NCI-H146 treated with DMSO at 0.1 percent for 48 hours (cell line): ENCODE measurements around the gene D2HGDH.
"Not testable (repeated sequence)": the region's sequence is repeated elsewhere in the genome, so short reads cannot be mapped to it uniquely, and the experiment has no call there.

Source experiments
- DNase-seq: peaks from one replicate; lab custom pipeline; 2025; ENCODE audit not compliant: unreplicated experiment; lab: John Stamatoyannopoulos, UW

D2HGDH gene

DNA sequence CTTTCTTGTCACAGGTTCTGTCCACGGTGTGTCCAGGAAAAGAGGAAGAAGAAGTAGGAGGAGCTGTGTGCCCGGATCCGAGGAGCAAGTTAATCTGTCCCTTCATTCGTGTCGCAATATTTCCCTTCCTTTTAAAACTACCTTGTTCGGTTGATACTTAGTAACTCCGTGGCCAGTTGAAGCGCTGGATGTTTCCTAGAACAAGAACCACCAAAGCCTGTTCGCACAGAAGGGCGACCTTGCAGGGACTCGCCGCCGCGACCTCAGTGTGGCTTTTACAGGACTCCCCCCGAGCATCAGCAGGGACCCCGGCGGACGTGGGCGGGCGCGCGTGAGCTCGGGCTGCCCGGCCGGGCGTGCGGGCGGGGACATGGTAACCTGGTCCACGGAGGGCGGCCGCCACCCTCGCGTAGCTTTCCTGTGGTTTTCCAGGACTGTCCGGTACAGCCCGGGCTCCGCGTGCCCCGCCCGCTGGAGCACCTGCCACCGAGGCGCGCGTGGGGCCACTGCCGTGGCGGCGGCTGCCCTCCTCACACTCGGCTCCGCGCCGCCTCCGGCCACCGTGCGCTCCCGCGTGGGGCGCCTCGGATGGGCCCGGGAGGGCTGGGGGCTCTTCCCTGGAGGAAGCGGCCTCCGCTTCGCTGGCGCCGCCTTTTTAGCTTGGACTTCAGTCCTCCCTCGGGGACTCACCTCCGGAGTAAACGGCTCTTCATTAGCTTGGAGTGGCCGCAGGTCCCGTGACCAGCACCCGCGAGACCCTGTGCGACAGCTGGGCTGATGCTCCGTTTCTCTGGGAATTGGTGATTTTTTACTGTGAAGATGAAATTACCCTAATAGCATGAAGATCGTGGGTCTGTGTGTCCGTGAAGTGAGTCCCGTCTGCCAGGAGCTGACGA lies 9.2 kb upstream of the D2HGDH start:
- DNase-seq: no peak

DNA sequence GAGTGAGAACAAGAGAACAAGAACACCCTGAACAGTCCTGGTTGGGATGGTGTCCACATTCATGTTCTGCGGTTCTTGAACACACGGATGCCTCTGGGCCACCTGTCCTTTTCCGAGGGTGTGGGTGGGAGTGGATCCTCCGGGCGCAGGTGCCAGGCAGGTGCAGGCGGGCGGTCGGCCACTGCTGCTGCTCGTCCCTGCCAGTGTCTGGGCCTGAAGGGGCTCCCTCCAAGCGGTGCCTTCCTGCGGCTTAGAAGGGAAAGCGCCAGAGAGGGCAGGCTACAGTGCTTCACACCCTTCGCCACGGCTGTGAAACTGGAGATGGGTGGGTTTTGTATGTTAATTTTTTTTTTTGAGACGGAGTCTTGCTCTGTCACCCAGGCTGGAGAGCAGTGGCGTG lies 8.0 kb upstream of the D2HGDH start:
- no peak for DNase-seq

DNA sequence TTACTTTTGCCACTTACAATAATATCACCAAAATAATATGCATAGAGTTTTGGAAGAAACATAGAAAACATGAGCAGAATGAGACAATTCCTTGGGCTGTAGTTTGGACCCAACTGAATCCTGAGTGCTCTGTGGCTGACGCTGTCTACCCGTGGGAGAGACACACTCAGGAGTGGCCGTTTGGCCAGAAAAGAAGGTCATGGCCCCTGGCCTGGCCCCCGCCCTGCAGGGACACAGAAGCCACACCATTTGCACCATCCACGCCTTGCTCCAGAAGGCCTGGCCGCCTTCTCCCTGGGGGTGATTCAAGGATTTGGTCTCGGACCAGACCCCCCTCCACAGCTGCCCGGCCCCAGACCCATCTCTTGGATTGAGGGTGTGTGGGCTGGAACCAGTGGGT lies 6.4 kb upstream of the D2HGDH start:
- DNase-seq: no peak

DNA sequence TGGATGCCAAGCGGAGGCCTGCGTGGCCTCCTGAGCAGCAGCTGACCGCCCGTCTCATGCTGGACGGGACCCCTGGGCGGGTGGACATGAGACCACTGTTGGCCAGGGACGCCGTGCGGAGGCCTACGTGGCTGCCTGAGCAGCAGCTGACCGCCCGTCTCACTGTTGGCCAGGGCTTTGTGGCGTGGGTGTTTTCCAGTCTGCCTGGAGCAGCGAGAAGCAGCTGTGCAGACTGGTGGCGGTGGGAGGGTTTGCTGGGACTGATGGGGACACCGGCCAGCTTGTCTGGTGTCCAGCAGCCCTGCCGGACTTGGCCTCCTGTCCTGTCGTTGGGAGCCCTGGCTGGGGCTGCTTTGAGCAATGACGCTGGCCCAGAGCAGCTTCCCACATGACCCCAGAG lies 5.8 kb upstream of the D2HGDH start:
- DNase-seq: no peak

DNA sequence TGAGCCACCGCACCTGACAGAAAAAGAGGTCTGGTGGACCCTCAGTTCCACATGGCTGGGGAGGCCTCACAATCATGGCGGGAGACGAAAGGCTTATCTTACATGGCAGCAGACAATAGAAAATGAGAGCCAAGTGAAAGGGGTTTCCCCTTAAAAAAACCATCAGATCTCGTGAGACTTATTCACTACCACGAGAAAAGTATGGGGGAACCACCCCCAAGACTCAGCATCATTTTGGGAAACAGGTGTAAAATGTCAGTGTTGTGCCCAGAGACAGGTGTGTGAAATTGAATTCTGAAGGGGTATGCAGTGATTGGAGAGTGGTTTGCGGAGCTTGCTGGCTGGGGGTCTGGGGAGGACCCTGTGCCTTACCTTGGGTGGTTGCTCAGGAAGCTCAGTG lies 4.6 kb upstream of the D2HGDH start:
- DNase-seq: no peak

DNA sequence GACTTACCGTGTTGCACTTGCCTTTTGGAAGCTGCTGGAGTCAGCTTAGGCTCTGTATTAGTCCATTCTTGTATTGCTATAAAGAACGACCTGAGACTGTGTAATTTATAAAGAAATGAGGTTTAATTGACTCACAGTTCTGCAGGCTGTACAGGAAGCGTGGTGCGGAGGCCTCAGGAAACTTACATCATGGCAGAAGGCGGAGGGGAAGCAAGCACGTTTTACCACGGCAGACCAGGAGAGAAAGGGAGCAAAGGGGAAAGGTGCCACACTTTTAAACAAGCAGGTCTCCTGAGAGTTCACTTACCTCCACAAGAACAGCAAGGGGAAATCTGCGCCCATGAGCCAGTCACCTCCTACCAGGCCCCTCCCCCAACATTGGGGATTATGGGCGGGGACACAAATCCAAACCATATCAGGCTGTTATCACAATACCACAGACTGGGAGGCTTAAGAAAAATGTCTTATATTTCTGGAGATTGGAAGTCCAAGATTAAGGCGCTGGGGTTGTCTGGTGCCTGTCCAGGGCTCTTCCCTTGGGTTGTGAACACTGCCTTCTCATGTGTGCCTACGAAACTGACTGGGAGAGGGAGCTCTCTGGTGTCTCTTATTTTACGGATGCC lies 3.6 kb upstream of the D2HGDH start:
- no peak for DNase-seq

DNA sequence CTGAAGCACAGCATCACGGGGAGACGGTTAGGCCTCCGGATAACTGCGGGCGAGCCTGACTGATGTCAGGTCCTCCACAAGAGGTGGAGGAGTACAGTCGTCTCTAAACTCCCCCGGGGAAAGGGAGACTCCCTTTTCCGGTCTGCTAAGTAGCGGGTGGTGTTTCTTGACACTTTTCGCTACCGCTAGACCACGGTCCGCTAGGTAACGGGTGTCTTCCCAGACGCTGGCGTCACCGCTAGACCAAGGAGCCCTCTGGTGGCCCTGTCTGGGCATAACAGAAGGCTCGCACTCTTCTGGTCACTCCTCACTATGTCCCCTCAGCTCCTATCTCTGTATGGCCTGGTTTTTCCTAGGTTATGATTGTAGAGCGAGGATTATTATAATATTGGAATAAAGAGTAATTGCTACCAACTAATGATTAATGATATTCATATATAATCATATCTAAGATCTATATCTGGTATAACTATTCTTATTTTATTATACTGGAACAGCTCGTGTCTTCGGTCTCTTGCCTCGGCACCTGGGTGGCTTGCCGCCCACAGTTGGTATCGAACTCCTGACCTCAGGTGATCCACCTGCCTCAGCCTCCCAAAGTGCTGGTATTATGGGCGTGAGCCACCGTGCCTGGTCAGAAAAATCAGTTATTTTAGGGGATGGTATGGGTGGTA lies 1.8 kb upstream of the D2HGDH start:
- not testable (repeated sequence) for DNase-seq

DNA sequence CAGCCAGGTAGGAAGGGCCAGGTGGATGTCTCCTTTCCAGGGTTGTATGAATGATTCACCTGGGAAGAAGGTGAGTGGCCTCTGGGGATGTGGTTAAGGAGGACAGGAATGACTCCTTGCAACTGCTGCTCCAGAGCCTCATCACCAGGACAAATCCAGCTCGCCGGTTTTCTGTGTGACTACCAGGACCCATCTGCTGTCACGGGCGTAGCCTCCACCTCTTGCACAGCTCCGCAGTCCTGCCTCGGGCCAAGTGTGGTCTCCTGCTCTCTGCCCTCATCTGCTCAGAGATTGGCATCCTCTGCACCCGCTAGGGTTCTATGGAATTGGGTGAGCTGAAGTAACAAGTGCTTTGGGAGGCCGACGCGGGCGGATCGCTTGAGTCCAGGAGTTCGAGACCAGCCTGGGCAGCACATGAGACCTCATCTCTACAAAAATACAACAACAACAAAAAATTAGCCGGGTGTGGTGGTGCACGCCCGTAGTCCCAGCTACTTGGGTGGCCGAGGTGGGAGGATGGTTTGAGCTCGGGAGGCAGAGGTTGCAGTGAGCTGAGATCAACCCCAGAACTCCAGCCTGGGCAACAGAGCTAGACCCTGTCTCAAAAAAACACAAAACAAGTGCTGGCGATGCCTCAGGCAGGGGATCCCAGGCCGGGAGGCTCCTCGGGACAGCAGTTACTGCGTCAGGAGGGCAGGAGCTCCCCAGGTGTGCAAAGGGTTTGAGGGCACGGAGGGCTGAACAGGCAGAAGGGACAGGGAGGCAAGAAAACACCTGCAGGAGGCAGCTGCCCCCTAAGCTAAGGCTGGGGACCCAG lies 831 bp upstream of the D2HGDH start:
- no peak for DNase-seq

DNA sequence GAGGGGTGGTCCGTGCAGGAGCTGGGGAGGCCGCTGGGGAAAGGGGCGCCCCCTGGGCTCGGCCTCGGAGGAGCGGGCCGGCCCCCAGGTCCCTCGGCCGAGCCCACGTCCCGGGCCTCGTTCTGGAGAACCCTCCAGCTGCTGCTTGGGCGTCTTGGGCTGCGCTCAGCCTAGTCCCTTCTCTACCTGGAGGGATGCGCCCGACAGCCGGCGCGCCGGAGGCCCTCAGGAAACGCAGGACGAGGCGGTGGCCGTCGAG lies 293 bp upstream of the D2HGDH start:
- DNase-seq: no peak

DNA sequence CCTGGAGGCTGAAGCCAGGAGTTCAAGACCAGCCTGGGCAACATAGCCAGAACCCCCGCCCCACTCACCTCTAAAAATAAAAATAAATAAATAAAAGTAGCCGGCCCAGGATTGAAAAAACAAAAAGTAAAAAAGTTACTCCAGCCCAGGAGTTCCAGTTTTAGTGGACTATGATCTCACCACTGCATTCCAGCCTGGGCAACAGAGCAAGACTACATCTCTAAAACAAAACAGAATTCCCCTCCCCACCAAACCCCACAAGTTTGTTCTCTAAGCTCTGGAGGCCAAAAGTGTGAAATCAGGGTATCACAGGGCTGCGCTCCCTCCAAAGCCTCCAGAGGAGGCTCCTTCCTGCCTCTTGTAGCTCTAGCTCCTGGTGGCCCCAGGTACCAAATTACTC lies 1.7 kb downstream of the D2HGDH start:
- no peak for DNase-seq

DNA sequence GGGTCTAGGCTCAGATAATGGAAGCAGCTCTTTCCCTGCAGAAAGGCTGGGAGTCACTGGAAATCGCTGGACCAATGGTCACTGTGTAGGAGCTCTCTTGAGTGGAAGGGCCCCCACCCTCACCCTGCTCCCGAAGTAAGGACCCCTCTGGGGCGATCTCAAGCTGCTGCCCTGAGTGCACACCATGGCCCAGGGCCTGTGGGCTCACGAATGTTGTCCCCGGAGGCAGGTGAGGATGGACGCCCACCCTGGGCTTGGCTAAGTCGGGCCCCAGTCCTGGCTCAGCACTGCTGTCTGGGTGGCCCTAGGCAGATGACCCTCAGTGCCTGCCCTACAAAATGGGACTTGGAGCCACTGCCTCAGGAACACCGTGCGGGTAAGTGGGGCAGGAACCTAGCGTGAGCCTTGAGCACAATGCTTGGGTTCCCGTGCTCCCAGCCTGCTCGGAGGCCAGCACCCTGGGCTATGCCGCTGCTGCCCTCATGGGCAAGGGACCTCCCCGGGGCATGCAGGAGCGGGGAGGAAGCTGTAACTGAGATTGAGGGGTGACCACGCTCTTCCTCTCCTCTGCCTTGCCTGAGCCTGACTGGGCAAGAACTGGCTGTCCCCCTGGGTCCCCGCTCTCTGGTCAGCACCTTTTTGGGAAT lies 3.7 kb downstream of the D2HGDH start:
- no peak for DNase-seq

DNA sequence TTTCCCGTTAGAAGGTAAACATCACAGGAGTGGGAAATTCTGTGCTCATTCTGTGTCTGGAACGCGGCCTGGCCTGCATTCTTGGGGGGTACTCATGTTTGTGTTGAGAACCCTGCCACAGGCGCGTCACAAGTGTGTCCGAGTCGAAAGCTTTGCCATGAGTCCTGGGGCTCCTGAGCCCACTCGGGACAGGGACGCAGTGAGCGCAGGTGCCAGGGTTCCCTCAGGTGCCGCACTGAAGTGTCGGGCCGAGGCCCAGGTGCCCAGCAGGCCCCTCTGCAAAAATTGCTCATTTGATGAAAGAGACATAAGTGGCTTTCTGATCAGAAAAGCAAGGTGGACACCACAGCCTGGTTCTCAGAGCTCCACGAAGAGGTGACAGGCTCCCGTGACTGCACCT lies 4.7 kb downstream of the D2HGDH start:
- no peak for DNase-seq

DNA sequence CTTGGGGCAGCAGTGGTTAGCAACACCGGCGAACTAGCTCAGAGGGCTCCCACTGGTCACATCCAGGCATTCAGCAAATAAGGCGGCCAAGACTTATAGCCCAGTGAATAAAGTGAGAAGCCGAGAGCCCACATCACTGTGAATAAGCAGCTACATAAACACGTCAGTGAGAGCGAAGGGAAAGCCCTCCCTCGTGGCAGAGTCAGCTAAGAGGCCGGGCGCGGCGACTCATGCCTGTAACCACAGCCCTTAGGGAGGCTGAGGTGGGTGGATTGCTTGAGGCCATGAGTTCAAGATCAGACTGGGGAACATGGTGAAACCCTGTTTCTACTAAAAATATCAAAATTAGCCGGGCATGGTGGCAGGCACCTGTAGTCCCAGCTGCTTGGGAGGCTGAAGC lies 5.2 kb downstream of the D2HGDH start:
- DNase-seq: no peak

DNA sequence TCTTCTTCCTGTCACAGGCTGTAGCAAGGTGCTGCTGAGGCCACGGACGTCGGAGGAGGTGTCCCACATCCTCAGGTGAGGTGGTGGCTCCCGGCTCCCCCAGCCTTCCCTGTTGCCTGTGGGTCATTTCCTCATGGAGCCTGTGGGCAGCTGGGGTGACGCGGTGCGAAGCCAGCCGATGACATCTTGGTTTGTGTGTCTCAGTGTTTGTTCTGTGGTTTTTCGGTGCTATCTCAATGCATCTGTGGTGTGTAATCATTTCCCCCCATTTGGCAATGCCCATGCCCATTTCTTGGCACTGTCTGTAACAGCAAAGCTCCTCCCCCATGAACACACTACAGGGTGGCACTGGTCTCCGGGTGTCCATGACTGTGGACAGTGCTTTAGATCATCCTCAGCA lies 6.6 kb downstream of the D2HGDH start:
- no peak for DNase-seq

DNA sequence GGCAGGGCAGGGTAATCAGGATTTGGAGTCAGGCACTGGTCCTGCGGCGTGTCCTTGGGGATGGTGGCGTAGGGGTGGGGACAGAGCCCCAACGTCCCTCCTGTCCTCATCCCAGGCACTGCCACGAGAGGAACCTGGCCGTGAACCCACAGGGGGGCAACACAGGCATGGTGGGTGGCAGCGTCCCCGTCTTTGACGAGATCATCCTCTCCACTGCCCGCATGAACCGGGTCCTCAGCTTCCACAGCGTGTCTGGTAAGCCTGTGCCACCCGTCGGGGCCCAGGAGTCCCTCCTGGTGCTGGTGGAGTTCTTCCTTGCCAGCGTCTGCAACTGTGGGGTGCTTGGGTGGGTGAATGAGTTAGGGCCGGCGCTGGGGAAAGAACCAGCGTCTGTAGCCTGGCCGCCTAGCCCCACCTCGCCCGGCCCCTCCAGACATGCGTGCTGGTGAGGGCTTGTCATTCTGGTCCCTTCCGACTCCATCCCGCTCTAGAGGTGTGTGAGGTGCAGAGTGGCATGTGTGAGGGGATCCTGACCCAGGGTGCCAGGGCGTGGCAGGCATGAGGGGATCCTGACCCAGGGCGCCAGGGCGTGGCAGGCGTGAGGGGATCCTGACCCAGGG lies 8.0 kb downstream of the D2HGDH start:
- no peak for DNase-seq

DNA sequence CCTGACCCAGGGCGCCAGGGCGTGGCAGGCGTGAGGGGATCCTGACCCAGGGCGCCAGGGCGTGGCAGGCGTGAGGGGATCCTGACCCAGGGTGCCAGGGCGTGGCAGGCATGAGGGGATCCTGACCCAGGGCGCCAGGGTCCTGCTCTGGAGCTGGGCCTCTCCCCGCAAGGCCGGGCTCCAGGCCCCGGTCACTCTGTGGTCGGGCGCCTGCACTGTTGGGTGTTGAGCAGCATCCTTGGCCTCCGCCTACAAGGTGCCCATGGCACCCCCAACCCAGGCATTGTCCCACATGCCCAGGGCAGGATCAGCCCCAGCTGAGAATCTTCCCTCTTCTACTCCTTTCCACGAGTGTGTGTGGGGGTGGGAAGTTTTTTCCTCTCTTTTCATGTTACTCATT lies 8.6 kb downstream of the D2HGDH start:
- not testable (repeated sequence) for DNase-seq

DNA sequence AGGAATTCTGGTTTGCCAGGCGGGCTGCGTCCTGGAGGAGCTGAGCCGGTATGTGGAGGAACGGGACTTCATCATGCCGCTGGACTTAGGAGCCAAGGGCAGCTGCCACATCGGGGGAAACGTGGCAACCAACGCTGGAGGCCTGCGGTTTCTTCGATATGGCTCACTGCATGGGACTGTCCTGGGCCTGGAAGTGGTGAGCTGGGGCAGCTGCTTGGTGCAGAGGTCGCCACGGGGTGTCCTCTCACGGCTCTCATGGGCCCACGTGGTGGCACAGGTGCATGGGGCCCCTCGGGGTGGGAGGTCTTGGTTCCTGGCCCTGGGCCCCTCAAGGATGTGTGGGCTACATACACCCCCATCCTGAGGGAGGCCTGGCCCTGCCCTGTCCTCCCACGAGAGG lies 9.2 kb downstream of the D2HGDH start:
- DNase-seq: no peak

DNA sequence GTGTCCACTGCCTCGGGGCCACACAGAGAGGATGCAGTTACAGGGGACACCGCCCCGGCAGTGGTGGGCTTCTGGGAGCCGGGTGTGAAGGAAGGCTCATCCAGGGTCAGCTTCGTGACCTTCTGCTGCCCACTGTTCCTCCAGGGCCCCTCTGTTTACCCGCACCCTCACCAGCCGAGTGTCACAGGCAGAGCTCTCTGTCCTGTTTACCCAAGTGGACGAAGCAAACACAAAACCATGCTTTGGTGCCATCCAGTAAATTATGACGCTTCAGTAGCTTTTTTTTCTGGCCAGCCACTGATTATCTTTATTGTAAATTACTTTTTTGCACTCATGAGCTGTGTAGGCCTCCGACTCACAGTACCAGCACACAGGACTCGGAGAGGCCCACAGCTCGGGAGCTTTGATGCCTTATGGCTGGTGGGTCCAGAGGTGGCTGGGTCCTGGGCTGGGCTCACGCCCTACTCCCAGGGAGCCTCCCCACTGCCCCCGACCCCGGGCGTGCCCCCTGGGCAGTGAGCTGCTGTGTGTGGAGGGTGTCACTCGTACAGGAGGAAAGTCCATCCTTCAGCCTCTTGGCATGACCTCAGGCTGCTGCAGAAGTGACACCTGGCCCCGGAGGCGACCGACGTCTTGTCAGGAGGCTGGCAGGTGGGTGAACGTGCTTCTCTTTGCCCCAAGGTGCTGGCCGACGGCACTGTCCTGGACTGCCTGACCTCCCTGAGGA lies 9.8 kb downstream of the D2HGDH start:
- DNase-seq: no peak

DNA sequence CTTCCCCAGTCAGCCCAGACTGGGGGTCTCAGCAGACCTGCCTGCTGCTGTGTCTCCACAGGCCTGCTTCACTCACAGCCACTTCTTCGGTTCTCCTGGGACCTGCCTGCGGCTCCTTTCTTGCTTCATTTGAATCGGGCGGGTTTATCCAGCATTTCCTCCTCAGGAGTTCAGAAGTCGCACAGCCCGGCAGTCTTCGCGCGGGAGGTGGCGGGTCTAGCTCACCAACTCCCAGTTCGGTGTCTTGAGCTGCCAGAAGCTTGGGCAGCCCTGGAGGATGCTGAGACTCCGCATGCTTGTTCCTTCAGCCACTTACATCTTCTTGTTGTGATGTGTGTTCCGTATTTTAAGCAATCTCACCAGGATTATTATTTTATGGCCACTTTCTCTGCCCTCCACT lies 10.8 kb downstream of the D2HGDH start:
- DNase-seq: no peak

DNA sequence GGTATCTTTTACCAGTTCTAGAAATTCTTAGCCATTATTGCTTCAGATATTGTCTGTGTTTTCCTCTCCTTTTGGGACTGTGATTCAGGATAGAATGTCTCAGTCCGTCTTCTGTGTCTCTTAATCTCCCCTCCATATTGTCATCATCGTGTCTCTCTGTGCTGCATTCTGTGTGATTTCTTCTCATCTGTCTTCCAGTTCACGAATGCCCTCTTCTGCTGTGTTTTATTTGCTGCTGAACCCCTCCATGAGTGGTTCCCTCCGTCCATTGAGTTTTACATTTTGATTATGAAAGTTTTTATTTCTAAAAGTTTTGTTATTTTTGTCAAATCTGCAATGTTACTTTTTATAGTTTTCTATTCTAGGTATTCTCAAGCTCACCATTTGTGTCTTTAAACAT lies 11.7 kb downstream of the D2HGDH start:
- DNase-seq: no peak
